Liver (tissue), 3 donors: ENCODE data around the gene FILIP1L.

ENCODE experiments used
- ATF3 ChIP-seq: IDR thresholded peaks from 2 replicates; pipeline ENCODE4 v1.6.1; 2016; ENCODE audit warnings: antibody characterized with exemption
- CTCF ChIP-seq: fragments of 150-350 bp; IDR thresholded peaks from 2 replicates; pipeline ENCODE4 v1.5.1; 2017; ENCODE audit warnings: improper control_type of control experiment, low read depth, low read length; ENCODE audit not compliant: missing input control
- GABPA ChIP-seq, 2 donors: IDR thresholded peaks in 1 of 2; conservative IDR thresholded peaks in 1 of 2; 2 replicates each; pipeline ENCODE4 v1.6.1; 2016; ENCODE audit warnings: antibody characterized with exemption in 2 of 2, mild to moderate bottlenecking in 1 of 2, moderate library complexity in 1 of 2
- RXRA ChIP-seq, 2 donors: IDR thresholded peaks; 2 replicates each; pipeline ENCODE4 v1.6.1; 2017 to 2018; ENCODE audit warnings: antibody characterized with exemption in 2 of 2, mild to moderate bottlenecking in 1 of 2
- TAF1 ChIP-seq: conservative IDR thresholded peaks from 2 replicates; pipeline ENCODE4 v1.6.1; 2016; ENCODE audit warnings: antibody characterized with exemption, mild to moderate bottlenecking
- YY1 ChIP-seq: IDR thresholded peaks from 2 replicates; pipeline ENCODE4 v1.6.1; 2016; ENCODE audit warnings: antibody characterized with exemption, mild to moderate bottlenecking
- TF ChIP-seq, protein P1 (sequence below): IDR thresholded peaks from 2 replicates; pipeline ENCODE4 v1.6.1; 2016; ENCODE audit warnings: antibody characterized with exemption
- TF ChIP-seq, protein P2 (sequence below): IDR thresholded peaks from 2 replicates; pipeline ENCODE4 v1.6.1; 2016; ENCODE audit warnings: antibody characterized with exemption
- donor health status: healthy.
- donor health status: healthy.

- TF ChIP-seq ATF3 (no peak), GABPA (IDR thresholded peaks at IDR 0.05 in 1 of 2, conservative IDR thresholded peaks at IDR 0.05 in 1 of 2) (no peak), CTCF (no peak), RXRA (IDR thresholded peaks at IDR 0.05) (no peak), YY1 (no peak), TAF1 (no peak)
- TF ChIP-seq, protein P1, sequence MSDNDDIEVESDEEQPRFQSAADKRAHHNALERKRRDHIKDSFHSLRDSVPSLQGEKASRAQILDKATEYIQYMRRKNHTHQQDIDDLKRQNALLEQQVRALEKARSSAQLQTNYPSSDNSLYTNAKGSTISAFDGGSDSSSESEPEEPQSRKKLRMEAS = no peak
- TF ChIP-seq, protein P2, sequence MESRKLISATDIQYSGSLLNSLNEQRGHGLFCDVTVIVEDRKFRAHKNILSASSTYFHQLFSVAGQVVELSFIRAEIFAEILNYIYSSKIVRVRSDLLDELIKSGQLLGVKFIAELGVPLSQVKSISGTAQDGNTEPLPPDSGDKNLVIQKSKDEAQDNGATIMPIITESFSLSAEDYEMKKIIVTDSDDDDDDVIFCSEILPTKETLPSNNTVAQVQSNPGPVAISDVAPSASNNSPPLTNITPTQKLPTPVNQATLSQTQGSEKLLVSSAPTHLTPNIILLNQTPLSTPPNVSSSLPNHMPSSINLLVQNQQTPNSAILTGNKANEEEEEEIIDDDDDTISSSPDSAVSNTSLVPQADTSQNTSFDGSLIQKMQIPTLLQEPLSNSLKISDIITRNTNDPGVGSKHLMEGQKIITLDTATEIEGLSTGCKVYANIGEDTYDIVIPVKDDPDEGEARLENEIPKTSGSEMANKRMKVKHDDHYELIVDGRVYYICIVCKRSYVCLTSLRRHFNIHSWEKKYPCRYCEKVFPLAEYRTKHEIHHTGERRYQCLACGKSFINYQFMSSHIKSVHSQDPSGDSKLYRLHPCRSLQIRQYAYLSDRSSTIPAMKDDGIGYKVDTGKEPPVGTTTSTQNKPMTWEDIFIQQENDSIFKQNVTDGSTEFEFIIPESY = no peak
Observed at GRCh38 chr3:99836681-99837080, 277.6 kb downstream of the FILIP1L start.
